IMR-90 (cell line): Measurements from ENCODE around the gene TEX264. TPM values are rescaled to one million over a fixed set of nuclear protein-coding genes. Genes with fewer than 3 reads are reported as not detected.

Experiments used
- ATAC-seq: fragments of 200-7000 bp; cut with Tn5 transposase; 2 replicates; pipeline ENCODE4 v1.9.1; 2020; ENCODE audit warnings: low read depth, mild to moderate bottlenecking, moderate library complexity
- BruUV-seq: library from RNA; stranded (reverse); fragments of 400-500 nt; replicated peaks from 2 replicates; lab custom pipeline; 2021; lab: Mats Ljungman, UMichigan
- CTCF ChIA-PET: fragments of 300-600 bp; formaldehyde crosslinking; extraction: SDS; loops from one replicate; lab custom pipeline; 2021; ENCODE audit warnings: antibody characterized with exemption; lab: Yijun Ruan, JAX
- POLR2A ChIA-PET: fragments of 300-600 bp; sonication (Branson Sonifier 250); formaldehyde crosslinking; loops from one replicate; lab custom pipeline; 2022; ENCODE audit warnings: antibody characterized with exemption; ENCODE audit not compliant: unreplicated experiment; lab: Charles Lee
- DNase-seq: peaks from one replicate; pipeline ENCODE4 v3.0.0; 2013
- H2AFZ ChIP-seq: replicated peaks from 2 replicates; pipeline ENCODE3; 2013; ENCODE audit warnings: low read length, mild to moderate bottlenecking; ENCODE audit not compliant: poor library complexity
- H2AK5ac ChIP-seq: 2 replicates; pipeline ENCODE4 v1.6.1; 2013; ENCODE audit warnings: low read depth, low read length, inconsistent platforms
- H2AK9ac ChIP-seq: replicated peaks from 2 replicates; pipeline ENCODE3; 2013; ENCODE audit warnings: mild to moderate bottlenecking, low read depth, low read length, moderate library complexity; ENCODE audit not compliant: poor library complexity
- H2BK120ac ChIP-seq: 2 replicates; pipeline ENCODE4 v1.6.1; 2013; ENCODE audit warnings: low read depth, low read length, inconsistent platforms
- H2BK15ac ChIP-seq: 3 replicates; pipeline ENCODE4 v1.6.1; 2013; ENCODE audit warnings: low read depth, low read length, inconsistent platforms
- H2BK20ac ChIP-seq: 2 replicates; pipeline ENCODE4 v1.6.1; 2013; ENCODE audit warnings: low read depth, mild to moderate bottlenecking, inconsistent platforms, low read length, moderate library complexity
- H2BK5ac ChIP-seq: 2 replicates; pipeline ENCODE4 v1.6.1; 2013; ENCODE audit warnings: mild to moderate bottlenecking, low read depth, low read length, inconsistent platforms; ENCODE audit not compliant: poor library complexity, severe bottlenecking
- H3K14ac ChIP-seq: replicated peaks from 2 replicates; pipeline ENCODE4 v1.6.1; 2013; ENCODE audit warnings: low read depth, low read length, inconsistent platforms
- H3K18ac ChIP-seq: 2 replicates; pipeline ENCODE4 v1.6.1; 2013; ENCODE audit warnings: low read depth, low read length, control low read depth
- H3K23ac ChIP-seq: 2 replicates; pipeline ENCODE4 v1.6.1; 2013; ENCODE audit warnings: low read depth, low read length, inconsistent platforms
- H3K27ac ChIP-seq: 2 replicates; pipeline ENCODE4 v1.5.1; 2013; ENCODE audit warnings: mild to moderate bottlenecking, control low read depth, low read length; ENCODE audit not compliant: insufficient read depth
- H3K27me3 ChIP-seq: 2 replicates; pipeline ENCODE4 v1.6.1; 2013; ENCODE audit warnings: low read length; ENCODE audit not compliant: control insufficient read depth, insufficient read depth
- H3K36me3 ChIP-seq: 2 replicates; pipeline ENCODE4 v1.6.1; 2013; ENCODE audit warnings: low read length, mixed read lengths; ENCODE audit not compliant: control insufficient read depth, insufficient read depth
- H3K4ac ChIP-seq: 2 replicates; pipeline ENCODE4 v1.6.1; 2013; ENCODE audit warnings: low read depth, low read length, inconsistent platforms
- H3K4me1 ChIP-seq: 2 replicates; pipeline ENCODE4 v1.6.1; 2013; ENCODE audit warnings: low read length, mixed read lengths; ENCODE audit not compliant: control insufficient read depth, insufficient read depth
- H3K4me2 ChIP-seq: 2 replicates; pipeline ENCODE4 v1.6.1; 2013; ENCODE audit warnings: low read depth, mild to moderate bottlenecking, control low read depth, low read length, moderate library complexity
- H3K4me3 ChIP-seq: 2 replicates; pipeline ENCODE4 v1.5.1; 2013; ENCODE audit warnings: low read depth, mild to moderate bottlenecking, control low read depth, low read length, moderate library complexity; ENCODE audit not compliant: insufficient read depth
- H3K56ac ChIP-seq: 2 replicates; pipeline ENCODE4 v1.6.1; 2013; ENCODE audit warnings: low read length, inconsistent platforms; ENCODE audit not compliant: insufficient read depth; ENCODE audit errors: extremely low read depth
- H3K79me1 ChIP-seq, 2 experiments: 2 replicates each; pipeline ENCODE4 v1.6.1; 2013; ENCODE audit warnings: low read length in 2 of 2, inconsistent platforms in 1 of 2, low read depth in 1 of 2
- H3K9ac ChIP-seq: 2 replicates; pipeline ENCODE4 v1.6.1; 2013; ENCODE audit warnings: low read depth, low read length, control low read depth
- H3K9me1 ChIP-seq: 2 replicates; pipeline ENCODE4 v1.6.1; 2013; ENCODE audit warnings: low read length, inconsistent platforms; ENCODE audit not compliant: insufficient read depth
- H3K9me3 ChIP-seq: 2 replicates; pipeline ENCODE4 v1.6.1; 2013; ENCODE audit warnings: low read length; ENCODE audit not compliant: control insufficient read depth, insufficient read depth
- H4K20me1 ChIP-seq: 2 replicates; pipeline ENCODE4 v1.6.1; 2013; ENCODE audit warnings: low read length, inconsistent platforms; ENCODE audit not compliant: insufficient read depth
- H4K5ac ChIP-seq: 2 replicates; pipeline ENCODE4 v1.6.1; 2013; ENCODE audit warnings: mild to moderate bottlenecking, low read depth, low read length, control low read depth
- H4K8ac ChIP-seq, 2 experiments: 2 replicates each; pipeline ENCODE4 v1.6.1; 2013; ENCODE audit warnings: low read depth in 2 of 2, low read length in 2 of 2, control low read depth in 1 of 2, inconsistent platforms in 1 of 2
- H4K91ac ChIP-seq: 2 replicates; pipeline ENCODE4 v1.6.1; 2013; ENCODE audit warnings: low read depth, low read length, inconsistent platforms; ENCODE audit not compliant: insufficient read depth
- CHD1 ChIP-seq: IDR thresholded peaks from 2 replicates; pipeline ENCODE4 v1.6.1; 2012; ENCODE audit warnings: low read depth, low read length, improper control_type of control experiment
- NFE2L2 ChIP-seq: fragments of 150-350 bp; IDR thresholded peaks from 2 replicates; pipeline ENCODE4 v1.6.1; 2016; ENCODE audit warnings: low read depth, mild to moderate bottlenecking, low read length
- RCOR1 ChIP-seq: IDR thresholded peaks from 2 replicates; pipeline ENCODE4 v1.6.1; 2012; ENCODE audit warnings: mild to moderate bottlenecking, low read length, improper control_type of control experiment; ENCODE audit not compliant: insufficient replicate concordance
- RFX5 ChIP-seq: IDR thresholded peaks from 2 replicates; pipeline ENCODE4 v1.8.0; 2012; ENCODE audit warnings: low read depth, mild to moderate bottlenecking, low read length, moderate library complexity
- SMC3 ChIP-seq: fragments of 150-350 bp; IDR thresholded peaks from 2 replicates; pipeline ENCODE4 v1.6.1; 2016; ENCODE audit warnings: low read depth, mild to moderate bottlenecking, antibody characterized with exemption, low read length, moderate library complexity
- WGBS, 2 experiments: methylation state at CpG; one replicate each; pipeline versions ENCODE4 v1.1.5 to v1.1.7; 2013; ENCODE audit warnings: missing lambda C conversion rate in 2 of 2; ENCODE audit not compliant: insufficient read length in 1 of 2; ENCODE audit errors: extremely low coverage in 2 of 2; 5-methylcytosine and 5-hydroxymethylcytosine counted together
- dilution Hi-C: fragments of 300-500 bp; cut with HindIII; formaldehyde crosslinking; loops from one replicate; pipeline ENCODE4 v1.14.3; 2018; ENCODE audit warnings: low sequenced_read_pairs; ENCODE audit not compliant: unreplicated experiment
- in situ Hi-C: fragments of 300-500 bp; cut with MboI; formaldehyde crosslinking; loops from 3 replicates; pipeline ENCODE4 v1.14.3; 2019; ENCODE audit warnings: low sequenced_read_pairs, inconsistent platforms, mixed read lengths
- intact Hi-C: fragments of 100-400 bp; cut with micrococcal nuclease; formaldehyde crosslinking; loops from 2 replicates; pipeline ENCODE4 v1.10.0; 2022
- polyA plus RNA-seq, 3 experiments: library from polyadenylated mRNA; depleted of rRNA; stranded (reverse); fragments of >200 nt; gene quantifications; 2 replicates each; pipeline ENCODE4 v1.2.3, GENCODE V29; 2012; ENCODE audit warnings: low replicate concordance in 1 of 3
- total RNA-seq: library from RNA; depleted of rRNA; stranded (reverse); fragments of >200 nt; gene quantifications from 2 replicates; pipeline ENCODE4 v1.2.3, GENCODE V29; 2012
- TF ChIP-seq, protein P1 (sequence below): fragments of 150-350 bp; IDR thresholded peaks from 2 replicates; pipeline ENCODE4 v1.6.1; 2016; ENCODE audit warnings: low read depth, mild to moderate bottlenecking, low read length, moderate library complexity, borderline replicate concordance
- TF ChIP-seq, protein P2 (sequence below): conservative IDR thresholded peaks from 2 replicates; pipeline ENCODE4 v1.5.1; 2012; ENCODE audit warnings: mild to moderate bottlenecking, low read depth, low read length, improper control_type of control experiment

Gene TEX264
- total and polyA plus RNA-seq, 2 of the 4 experiments (the other 2 are of a cell fraction) = 30.3 to 45.0 TPM

DNA sequence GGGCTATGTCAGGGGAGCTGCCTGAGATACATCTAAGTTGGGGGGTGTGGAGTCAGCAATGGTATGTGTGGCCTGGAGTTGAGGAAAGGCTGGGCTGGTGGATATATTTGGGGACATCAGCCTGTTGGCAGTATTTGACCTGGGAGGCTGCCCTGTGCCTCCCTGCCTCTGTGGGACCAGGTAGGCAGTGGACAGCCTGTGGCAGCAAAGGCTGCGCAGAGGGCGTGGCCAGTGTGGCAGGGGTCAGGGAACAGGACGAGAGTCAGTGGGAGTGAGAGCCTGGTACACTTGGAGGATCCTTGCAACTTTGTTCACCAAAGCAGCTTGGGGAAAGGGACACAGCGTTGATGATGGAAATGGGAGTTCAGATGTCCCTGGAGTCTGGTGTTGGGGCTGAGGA, 15.0 kb downstream of the TEX264 start:
- BruUV-seq = no TSS peak
- no peak overlapping the region for H3K4me3 ChIP-seq
- H3K18ac ChIP-seq = no peak overlapping the region
- no peak overlapping the region for H2BK5ac ChIP-seq
- WGBS, 2 experiments = 86% methylated on average over 2 of the region's 4 CpGs; no CpG with 5 or more reads in 1 of the 2 experiments
- no peak overlapping the region for H4K91ac ChIP-seq
- TF ChIP-seq NFE2L2 (no peak), CHD1 (no peak), RCOR1 (no peak), RFX5 (no peak), SMC3 (no peak)
- TF ChIP-seq, protein P1, sequence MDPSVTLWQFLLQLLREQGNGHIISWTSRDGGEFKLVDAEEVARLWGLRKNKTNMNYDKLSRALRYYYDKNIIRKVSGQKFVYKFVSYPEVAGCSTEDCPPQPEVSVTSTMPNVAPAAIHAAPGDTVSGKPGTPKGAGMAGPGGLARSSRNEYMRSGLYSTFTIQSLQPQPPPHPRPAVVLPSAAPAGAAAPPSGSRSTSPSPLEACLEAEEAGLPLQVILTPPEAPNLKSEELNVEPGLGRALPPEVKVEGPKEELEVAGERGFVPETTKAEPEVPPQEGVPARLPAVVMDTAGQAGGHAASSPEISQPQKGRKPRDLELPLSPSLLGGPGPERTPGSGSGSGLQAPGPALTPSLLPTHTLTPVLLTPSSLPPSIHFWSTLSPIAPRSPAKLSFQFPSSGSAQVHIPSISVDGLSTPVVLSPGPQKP = no peak
- TF ChIP-seq, protein P2, sequence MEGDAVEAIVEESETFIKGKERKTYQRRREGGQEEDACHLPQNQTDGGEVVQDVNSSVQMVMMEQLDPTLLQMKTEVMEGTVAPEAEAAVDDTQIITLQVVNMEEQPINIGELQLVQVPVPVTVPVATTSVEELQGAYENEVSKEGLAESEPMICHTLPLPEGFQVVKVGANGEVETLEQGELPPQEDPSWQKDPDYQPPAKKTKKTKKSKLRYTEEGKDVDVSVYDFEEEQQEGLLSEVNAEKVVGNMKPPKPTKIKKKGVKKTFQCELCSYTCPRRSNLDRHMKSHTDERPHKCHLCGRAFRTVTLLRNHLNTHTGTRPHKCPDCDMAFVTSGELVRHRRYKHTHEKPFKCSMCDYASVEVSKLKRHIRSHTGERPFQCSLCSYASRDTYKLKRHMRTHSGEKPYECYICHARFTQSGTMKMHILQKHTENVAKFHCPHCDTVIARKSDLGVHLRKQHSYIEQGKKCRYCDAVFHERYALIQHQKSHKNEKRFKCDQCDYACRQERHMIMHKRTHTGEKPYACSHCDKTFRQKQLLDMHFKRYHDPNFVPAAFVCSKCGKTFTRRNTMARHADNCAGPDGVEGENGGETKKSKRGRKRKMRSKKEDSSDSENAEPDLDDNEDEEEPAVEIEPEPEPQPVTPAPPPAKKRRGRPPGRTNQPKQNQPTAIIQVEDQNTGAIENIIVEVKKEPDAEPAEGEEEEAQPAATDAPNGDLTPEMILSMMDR = no peak
- H3K14ac ChIP-seq = no peak overlapping the region
- DNase-seq = no peak
- no peak overlapping the region for H2BK120ac ChIP-seq
- H2AK5ac ChIP-seq = no peak overlapping the region
- no peak overlapping the region for H3K4ac ChIP-seq
- H3K27me3 ChIP-seq = no peaks in the 10 kb centered on the region
- no peak overlapping the region for H3K4me2 ChIP-seq
- H3K27ac ChIP-seq = no peak overlapping the region
- no peak overlapping the region for H2AK9ac ChIP-seq
- dilution Hi-C loops (no loop called here), intact Hi-C loops (no loop called here), in situ Hi-C loops (loop anchor here (25.0 kb wide), 1 partner anchor 1074 kb away; the partner anchor contains the start of genes CISH and MAPKAPK3)
- H4K20me1 ChIP-seq = peaks cover 24% of the 10 kb centered on the region
- H3K9me1 ChIP-seq = peaks cover 10% of the 10 kb centered on the region
- no peak overlapping the region for H3K56ac ChIP-seq
- no peak overlapping the region for H2BK15ac ChIP-seq
- POLR2A ChIA-PET = no interaction called here
- no peak overlapping the region for H3K23ac ChIP-seq
- CTCF ChIA-PET = no interaction called here
- H3K36me3 ChIP-seq = peaks cover 28% of the 10 kb centered on the region
- peaks cover 15 to 23% of the 10 kb centered on the region in 2 experiments; a peak in 3 of 4 replicates for H3K79me1 ChIP-seq
- H2BK20ac ChIP-seq = no peak overlapping the region
- no peak overlapping the region for H2AFZ ChIP-seq
- no peak overlapping the region for H4K5ac ChIP-seq
- peaks cover 8% of the 10 kb centered on the region for H3K4me1 ChIP-seq
- H3K9ac ChIP-seq = no peak overlapping the region
- H3K9me3 ChIP-seq = no peaks in the 10 kb centered on the region
- ATAC-seq = no peak
- H4K8ac ChIP-seq = no peak overlapping the region
